IMR-90 (cell line): ENCODE measurements around the gene KAT7. TPM values are rescaled to one million over a fixed set of nuclear protein-coding genes. Genes with fewer than 3 reads are reported as not detected.
A peak's percentile ranks its signal among the peaks of the same experiment; 100 is the strongest.

Experiments used
- ATAC-seq: fragments of 200-7000 bp; cut with Tn5 transposase; 2 replicates; pipeline ENCODE4 v1.9.1; 2020; ENCODE audit warnings: low read depth, mild to moderate bottlenecking, moderate library complexity
- BruUV-seq: library from RNA; stranded (reverse); fragments of 400-500 nt; replicated peaks from 2 replicates; lab custom pipeline; 2021; lab: Mats Ljungman, UMichigan
- CTCF ChIA-PET: fragments of 300-600 bp; formaldehyde crosslinking; extraction: SDS; loops from one replicate; lab custom pipeline; 2021; ENCODE audit warnings: antibody characterized with exemption; lab: Yijun Ruan, JAX
- POLR2A ChIA-PET: fragments of 300-600 bp; sonication (Branson Sonifier 250); formaldehyde crosslinking; loops from one replicate; lab custom pipeline; 2022; ENCODE audit warnings: antibody characterized with exemption; ENCODE audit not compliant: unreplicated experiment; lab: Charles Lee
- DNase-seq: peaks from one replicate; pipeline ENCODE4 v3.0.0; 2013
- H2AFZ ChIP-seq: replicated peaks from 2 replicates; pipeline ENCODE3; 2013; ENCODE audit warnings: low read length, mild to moderate bottlenecking; ENCODE audit not compliant: poor library complexity
- H2AK5ac ChIP-seq: 2 replicates; pipeline ENCODE4 v1.6.1; 2013; ENCODE audit warnings: low read depth, low read length, inconsistent platforms
- H2AK9ac ChIP-seq: replicated peaks from 2 replicates; pipeline ENCODE3; 2013; ENCODE audit warnings: mild to moderate bottlenecking, low read depth, low read length, moderate library complexity; ENCODE audit not compliant: poor library complexity
- H2BK120ac ChIP-seq: 2 replicates; pipeline ENCODE4 v1.6.1; 2013; ENCODE audit warnings: low read depth, low read length, inconsistent platforms
- H2BK15ac ChIP-seq: 3 replicates; pipeline ENCODE4 v1.6.1; 2013; ENCODE audit warnings: low read depth, low read length, inconsistent platforms
- H2BK20ac ChIP-seq: 2 replicates; pipeline ENCODE4 v1.6.1; 2013; ENCODE audit warnings: low read depth, mild to moderate bottlenecking, inconsistent platforms, low read length, moderate library complexity
- H2BK5ac ChIP-seq: 2 replicates; pipeline ENCODE4 v1.6.1; 2013; ENCODE audit warnings: mild to moderate bottlenecking, low read depth, low read length, inconsistent platforms; ENCODE audit not compliant: poor library complexity, severe bottlenecking
- H3K14ac ChIP-seq: replicated peaks from 2 replicates; pipeline ENCODE4 v1.6.1; 2013; ENCODE audit warnings: low read depth, low read length, inconsistent platforms
- H3K18ac ChIP-seq: 2 replicates; pipeline ENCODE4 v1.6.1; 2013; ENCODE audit warnings: low read depth, low read length, control low read depth
- H3K23ac ChIP-seq: 2 replicates; pipeline ENCODE4 v1.6.1; 2013; ENCODE audit warnings: low read depth, low read length, inconsistent platforms
- H3K27ac ChIP-seq: 2 replicates; pipeline ENCODE4 v1.5.1; 2013; ENCODE audit warnings: mild to moderate bottlenecking, control low read depth, low read length; ENCODE audit not compliant: insufficient read depth
- H3K27me3 ChIP-seq: 2 replicates; pipeline ENCODE4 v1.6.1; 2013; ENCODE audit warnings: low read length; ENCODE audit not compliant: control insufficient read depth, insufficient read depth
- H3K36me3 ChIP-seq: 2 replicates; pipeline ENCODE4 v1.6.1; 2013; ENCODE audit warnings: low read length, mixed read lengths; ENCODE audit not compliant: control insufficient read depth, insufficient read depth
- H3K4ac ChIP-seq: 2 replicates; pipeline ENCODE4 v1.6.1; 2013; ENCODE audit warnings: low read depth, low read length, inconsistent platforms
- H3K4me1 ChIP-seq: 2 replicates; pipeline ENCODE4 v1.6.1; 2013; ENCODE audit warnings: low read length, mixed read lengths; ENCODE audit not compliant: control insufficient read depth, insufficient read depth
- H3K4me2 ChIP-seq: 2 replicates; pipeline ENCODE4 v1.6.1; 2013; ENCODE audit warnings: low read depth, mild to moderate bottlenecking, control low read depth, low read length, moderate library complexity
- H3K4me3 ChIP-seq: 2 replicates; pipeline ENCODE4 v1.5.1; 2013; ENCODE audit warnings: low read depth, mild to moderate bottlenecking, control low read depth, low read length, moderate library complexity; ENCODE audit not compliant: insufficient read depth
- H3K56ac ChIP-seq: 2 replicates; pipeline ENCODE4 v1.6.1; 2013; ENCODE audit warnings: low read length, inconsistent platforms; ENCODE audit not compliant: insufficient read depth; ENCODE audit errors: extremely low read depth
- H3K79me1 ChIP-seq, 2 experiments: 2 replicates each; pipeline ENCODE4 v1.6.1; 2013; ENCODE audit warnings: low read length in 2 of 2, inconsistent platforms in 1 of 2, low read depth in 1 of 2
- H3K9ac ChIP-seq: 2 replicates; pipeline ENCODE4 v1.6.1; 2013; ENCODE audit warnings: low read depth, low read length, control low read depth
- H3K9me1 ChIP-seq: 2 replicates; pipeline ENCODE4 v1.6.1; 2013; ENCODE audit warnings: low read length, inconsistent platforms; ENCODE audit not compliant: insufficient read depth
- H3K9me3 ChIP-seq: 2 replicates; pipeline ENCODE4 v1.6.1; 2013; ENCODE audit warnings: low read length; ENCODE audit not compliant: control insufficient read depth, insufficient read depth
- H4K20me1 ChIP-seq: 2 replicates; pipeline ENCODE4 v1.6.1; 2013; ENCODE audit warnings: low read length, inconsistent platforms; ENCODE audit not compliant: insufficient read depth
- H4K5ac ChIP-seq: 2 replicates; pipeline ENCODE4 v1.6.1; 2013; ENCODE audit warnings: mild to moderate bottlenecking, low read depth, low read length, control low read depth
- H4K8ac ChIP-seq, 2 experiments: 2 replicates each; pipeline ENCODE4 v1.6.1; 2013; ENCODE audit warnings: low read depth in 2 of 2, low read length in 2 of 2, control low read depth in 1 of 2, inconsistent platforms in 1 of 2
- H4K91ac ChIP-seq: 2 replicates; pipeline ENCODE4 v1.6.1; 2013; ENCODE audit warnings: low read depth, low read length, inconsistent platforms; ENCODE audit not compliant: insufficient read depth
- BHLHE40 ChIP-seq: fragments of 150-350 bp; IDR thresholded peaks from 2 replicates; pipeline ENCODE4 v1.6.1; 2016; ENCODE audit warnings: mild to moderate bottlenecking, low read depth, low read length
- CHD1 ChIP-seq: IDR thresholded peaks from 2 replicates; pipeline ENCODE4 v1.6.1; 2012; ENCODE audit warnings: low read depth, low read length, improper control_type of control experiment
- MAFK ChIP-seq: IDR thresholded peaks from 2 replicates; pipeline ENCODE4 v1.6.1; 2012; ENCODE audit warnings: low read depth, low read length, improper control_type of control experiment
- RAD21 ChIP-seq: IDR thresholded peaks from 2 replicates; pipeline ENCODE4 v1.6.1; 2012; ENCODE audit warnings: low read length, improper control_type of control experiment
- WGBS, 2 experiments: methylation state at CpG; one replicate each; pipeline versions ENCODE4 v1.1.5 to v1.1.7; 2013; ENCODE audit warnings: missing lambda C conversion rate in 2 of 2; ENCODE audit not compliant: insufficient read length in 1 of 2; ENCODE audit errors: extremely low coverage in 2 of 2; 5-methylcytosine and 5-hydroxymethylcytosine counted together
- dilution Hi-C: fragments of 300-500 bp; cut with HindIII; formaldehyde crosslinking; loops from one replicate; pipeline ENCODE4 v1.14.3; 2018; ENCODE audit warnings: low sequenced_read_pairs; ENCODE audit not compliant: unreplicated experiment
- in situ Hi-C: fragments of 300-500 bp; cut with MboI; formaldehyde crosslinking; loops from 3 replicates; pipeline ENCODE4 v1.14.3; 2019; ENCODE audit warnings: low sequenced_read_pairs, inconsistent platforms, mixed read lengths
- intact Hi-C: fragments of 100-400 bp; cut with micrococcal nuclease; formaldehyde crosslinking; loops from 2 replicates; pipeline ENCODE4 v1.10.0; 2022
- polyA plus RNA-seq, 3 experiments: library from polyadenylated mRNA; depleted of rRNA; stranded (reverse); fragments of >200 nt; gene quantifications; 2 replicates each; pipeline ENCODE4 v1.2.3, GENCODE V29; 2012; ENCODE audit warnings: low replicate concordance in 1 of 3
- total RNA-seq: library from RNA; depleted of rRNA; stranded (reverse); fragments of >200 nt; gene quantifications from 2 replicates; pipeline ENCODE4 v1.2.3, GENCODE V29; 2012
- TF ChIP-seq, protein P1 (sequence below): fragments of 150-350 bp; IDR thresholded peaks from 2 replicates; pipeline ENCODE4 v1.6.1; 2016; ENCODE audit warnings: low read depth, mild to moderate bottlenecking, low read length, moderate library complexity, borderline replicate concordance
- TF ChIP-seq, protein P2 (sequence below): fragments of 150-350 bp; IDR thresholded peaks from 2 replicates; pipeline ENCODE4 v1.6.1; 2017; ENCODE audit warnings: mild to moderate bottlenecking, antibody characterized with exemption, low read length, low read depth
- TF ChIP-seq, protein P3 (sequence below): conservative IDR thresholded peaks from 2 replicates; pipeline ENCODE4 v1.5.1; 2012; ENCODE audit warnings: mild to moderate bottlenecking, low read depth, low read length, improper control_type of control experiment

KAT7 gene
- total and polyA plus RNA-seq, 2 of the 4 experiments (the other 2 are of a cell fraction), result 16.9 to 21.9 TPM

DNA sequence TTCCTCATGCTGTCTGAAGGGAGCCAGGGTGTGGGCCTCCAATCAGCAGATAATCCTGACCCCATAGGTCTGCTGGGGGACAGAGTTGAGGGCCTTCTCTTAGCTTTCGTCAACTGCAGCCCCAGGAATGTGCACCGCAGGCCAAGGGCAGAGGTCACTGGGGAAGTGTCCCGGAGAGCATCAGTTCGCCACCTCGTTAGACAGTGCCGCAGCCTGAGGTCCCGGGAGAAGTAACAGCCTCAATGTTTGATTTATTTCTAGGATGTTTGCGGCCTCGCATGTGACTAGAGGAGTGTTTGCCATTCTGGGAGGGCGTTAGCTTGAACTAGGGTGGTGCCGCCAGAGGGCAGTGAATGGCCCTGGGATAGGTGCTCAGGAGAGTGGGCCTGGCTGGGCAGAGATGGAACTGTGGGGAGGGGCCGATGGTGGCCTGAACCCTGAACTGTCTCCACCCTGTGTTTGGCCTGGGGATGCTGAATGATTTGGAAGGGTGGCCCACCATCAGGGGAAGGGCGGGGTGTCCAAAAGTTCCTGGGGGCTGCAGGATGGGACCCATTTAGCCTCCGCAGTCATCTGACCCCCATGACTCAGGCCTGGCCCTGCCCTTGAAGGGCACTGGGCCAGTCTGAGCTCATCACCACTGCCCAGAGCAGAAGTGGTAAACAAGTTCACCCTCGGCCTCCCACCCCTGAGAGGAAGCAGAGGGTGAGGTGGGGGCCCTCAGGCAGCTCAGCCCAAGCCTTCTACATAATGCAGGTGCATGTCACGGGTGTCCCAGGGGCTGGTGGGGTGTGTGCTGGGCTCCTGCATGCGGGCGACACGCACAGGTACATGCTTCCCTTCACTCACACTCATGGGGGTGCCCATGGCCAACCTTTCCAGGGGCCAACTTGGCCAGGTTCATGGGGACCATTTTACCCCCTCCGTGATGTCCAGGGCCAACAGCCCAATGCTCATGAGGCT lies 71.8 kb downstream of the KAT7 start:
- dilution Hi-C loops, result no loop called here
- ATAC-seq (0 out of 2 replicates have a peak, but pooled peaks have one; percentile 24), DNase-seq (no peak)
- no peak overlapping the region for H3K4me2 ChIP-seq
- peak overlapping the region; percentile 65 for H2AK9ac ChIP-seq
- no peak overlapping the region for H4K91ac ChIP-seq
- CTCF ChIA-PET, result interaction anchor here (0.6 to 4.2 kb wide), 2 partner anchors 130 to 137 kb away, joined by 6 to 21 read pairs; partner anchors contain the start of gene DLX3
- no peak overlapping the region for H4K8ac ChIP-seq
- TF ChIP-seq, protein P1, sequence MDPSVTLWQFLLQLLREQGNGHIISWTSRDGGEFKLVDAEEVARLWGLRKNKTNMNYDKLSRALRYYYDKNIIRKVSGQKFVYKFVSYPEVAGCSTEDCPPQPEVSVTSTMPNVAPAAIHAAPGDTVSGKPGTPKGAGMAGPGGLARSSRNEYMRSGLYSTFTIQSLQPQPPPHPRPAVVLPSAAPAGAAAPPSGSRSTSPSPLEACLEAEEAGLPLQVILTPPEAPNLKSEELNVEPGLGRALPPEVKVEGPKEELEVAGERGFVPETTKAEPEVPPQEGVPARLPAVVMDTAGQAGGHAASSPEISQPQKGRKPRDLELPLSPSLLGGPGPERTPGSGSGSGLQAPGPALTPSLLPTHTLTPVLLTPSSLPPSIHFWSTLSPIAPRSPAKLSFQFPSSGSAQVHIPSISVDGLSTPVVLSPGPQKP, result no peak
- no peak for TF ChIP-seq MAFK
- TF ChIP-seq CHD1, result no peak
- TF ChIP-seq, protein P2, sequence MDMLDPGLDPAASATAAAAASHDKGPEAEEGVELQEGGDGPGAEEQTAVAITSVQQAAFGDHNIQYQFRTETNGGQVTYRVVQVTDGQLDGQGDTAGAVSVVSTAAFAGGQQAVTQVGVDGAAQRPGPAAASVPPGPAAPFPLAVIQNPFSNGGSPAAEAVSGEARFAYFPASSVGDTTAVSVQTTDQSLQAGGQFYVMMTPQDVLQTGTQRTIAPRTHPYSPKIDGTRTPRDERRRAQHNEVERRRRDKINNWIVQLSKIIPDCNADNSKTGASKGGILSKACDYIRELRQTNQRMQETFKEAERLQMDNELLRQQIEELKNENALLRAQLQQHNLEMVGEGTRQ, result no peak
- 0 out of 2 replicates have a peak, but pooled peaks have one; percentile 3 for TF ChIP-seq RAD21
- TF ChIP-seq, protein P3, sequence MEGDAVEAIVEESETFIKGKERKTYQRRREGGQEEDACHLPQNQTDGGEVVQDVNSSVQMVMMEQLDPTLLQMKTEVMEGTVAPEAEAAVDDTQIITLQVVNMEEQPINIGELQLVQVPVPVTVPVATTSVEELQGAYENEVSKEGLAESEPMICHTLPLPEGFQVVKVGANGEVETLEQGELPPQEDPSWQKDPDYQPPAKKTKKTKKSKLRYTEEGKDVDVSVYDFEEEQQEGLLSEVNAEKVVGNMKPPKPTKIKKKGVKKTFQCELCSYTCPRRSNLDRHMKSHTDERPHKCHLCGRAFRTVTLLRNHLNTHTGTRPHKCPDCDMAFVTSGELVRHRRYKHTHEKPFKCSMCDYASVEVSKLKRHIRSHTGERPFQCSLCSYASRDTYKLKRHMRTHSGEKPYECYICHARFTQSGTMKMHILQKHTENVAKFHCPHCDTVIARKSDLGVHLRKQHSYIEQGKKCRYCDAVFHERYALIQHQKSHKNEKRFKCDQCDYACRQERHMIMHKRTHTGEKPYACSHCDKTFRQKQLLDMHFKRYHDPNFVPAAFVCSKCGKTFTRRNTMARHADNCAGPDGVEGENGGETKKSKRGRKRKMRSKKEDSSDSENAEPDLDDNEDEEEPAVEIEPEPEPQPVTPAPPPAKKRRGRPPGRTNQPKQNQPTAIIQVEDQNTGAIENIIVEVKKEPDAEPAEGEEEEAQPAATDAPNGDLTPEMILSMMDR, result 0 out of 2 replicates have a peak, but pooled peaks have one; percentile 5
- no peak for TF ChIP-seq BHLHE40
- POLR2A ChIA-PET, result no interaction called here
- H3K27me3 ChIP-seq, result peaks cover 42% of the 10 kb centered on the region
- intact Hi-C loops, result no loop called here
- no peak overlapping the region for H2BK120ac ChIP-seq
- H2AK5ac ChIP-seq, result no peak overlapping the region
- H3K56ac ChIP-seq, result no peak overlapping the region
- H3K4ac ChIP-seq, result no peak overlapping the region
- 66% methylated on average over 6 of the region's 20 CpGs; no CpG with 5 or more reads in 1 of the 2 experiments for WGBS, 2 experiments
- in situ Hi-C loops, result loop anchor here (5.0 kb wide), 2 partner anchors 137 to 227 kb away; partner anchors contain the start of gene DLX3
- H2BK5ac ChIP-seq, result no peak overlapping the region
- BruUV-seq, result no TSS peak
- H3K4me1 ChIP-seq, result no peaks in the 10 kb centered on the region
- no peak overlapping the region for H3K9ac ChIP-seq
- H2AFZ ChIP-seq, result peak overlapping the region; percentile 32
- no peak overlapping the region for H3K14ac ChIP-seq
- H3K23ac ChIP-seq, result no peak overlapping the region
- no peak overlapping the region for H4K5ac ChIP-seq
- H2BK20ac ChIP-seq, result no peak overlapping the region
- H3K9me3 ChIP-seq, result no peaks in the 10 kb centered on the region
- H3K79me1 ChIP-seq, result no peaks in the 10 kb centered on the region
- no peak overlapping the region for H2BK15ac ChIP-seq
- H3K4me3 ChIP-seq, result no peak overlapping the region
- no peaks in the 10 kb centered on the region for H3K36me3 ChIP-seq
- peaks cover 14% of the 10 kb centered on the region for H4K20me1 ChIP-seq
- H3K18ac ChIP-seq, result no peak overlapping the region
- H3K9me1 ChIP-seq, result no peaks in the 10 kb centered on the region
- H3K27ac ChIP-seq, result no peak overlapping the region
